WTC11 (cell line): Measurements from ENCODE around the gene GMPR. TPM values are rescaled to one million over a fixed set of nuclear protein-coding genes. Genes with fewer than 3 reads are reported as not detected.

Experiments
- ATAC-seq: fragments of 200-7000 bp; cut with Tn5 transposase; 2 replicates; pipeline ENCODE4 v1.10.0; 2021; ENCODE audit warnings: mild to moderate bottlenecking, moderate library complexity
- Bru-seq: library from RNA; stranded (reverse); fragments of 400-500 nt; gene quantifications from one replicate; lab custom pipeline; 2021; lab: Mats Ljungman, UMichigan
- CTCF ChIA-PET: fragments of 300-600 bp; sonication (Branson Sonifier 250); formaldehyde crosslinking; loops from one replicate; lab custom pipeline; 2021; ENCODE audit warnings: antibody characterized with exemption; lab: Charles Lee
- POLR2A ChIA-PET: fragments of 350-600 bp; sonication (Branson Sonifier 250); formaldehyde crosslinking; loops from one replicate; lab custom pipeline; 2021; ENCODE audit warnings: antibody characterized with exemption; lab: Charles Lee
- DNase-seq: peaks from one replicate; pipeline ENCODE4 v3.0.0; 2021; ENCODE audit warnings: low spot score
- H3K27ac Mint-ChIP-seq: 2 replicates; pipeline ENCODE4 v1.8.0; 2021; ENCODE audit warnings: mixed read lengths
- H3K27me3 Mint-ChIP-seq: 2 replicates; pipeline ENCODE4 v1.8.0; 2021; ENCODE audit warnings: low read depth, mild to moderate bottlenecking, moderate library complexity, mixed read lengths
- H3K36me3 Mint-ChIP-seq: 2 replicates; pipeline ENCODE4 v1.8.0; 2021; ENCODE audit warnings: mixed read lengths
- H3K4me1 Mint-ChIP-seq: 2 replicates; pipeline ENCODE4 v1.8.0; 2022; ENCODE audit warnings: mixed read lengths
- H3K4me3 Mint-ChIP-seq: 2 replicates; pipeline ENCODE4 v1.8.0; 2021; ENCODE audit warnings: mild to moderate bottlenecking, moderate library complexity, mixed read lengths
- H3K9me3 Mint-ChIP-seq: 2 replicates; pipeline ENCODE4 v1.8.0; 2021; ENCODE audit warnings: mixed read lengths
- GABPB1 ChIP-seq: sonication (generic); formaldehyde crosslinking; IDR thresholded peaks from 2 replicates; pipeline ENCODE4 v1.8.1; 2023; ENCODE audit warnings: mild to moderate bottlenecking, missing genetic modification reagents
- HMGA2 ChIP-seq: fragments of 250-450 bp; sonication (Bioruptor Pico); IDR thresholded peaks from 2 replicates; pipeline ENCODE4 v1.4.0; 2021; ENCODE audit warnings: mild to moderate bottlenecking, moderate library complexity
- HMGXB4 ChIP-seq: sonication (generic); formaldehyde crosslinking; IDR thresholded peaks from 2 replicates; pipeline ENCODE4 v1.8.1; 2023; ENCODE audit warnings: mild to moderate bottlenecking, moderate library complexity, missing genetic modification reagents
- IRF2 ChIP-seq: sonication (generic); formaldehyde crosslinking; IDR thresholded peaks from 2 replicates; pipeline ENCODE4 v1.8.0; 2022; ENCODE audit warnings: low read depth, missing genetic modification reagents, borderline replicate concordance
- NFATC4 ChIP-seq: fragments of 250-450 bp; sonication (Bioruptor Pico); IDR thresholded peaks from 2 replicates; pipeline ENCODE4 v1.9.0; 2021; ENCODE audit warnings: mild to moderate bottlenecking
- NR3C1 ChIP-seq: sonication (generic); formaldehyde crosslinking; conservative IDR thresholded peaks from 2 replicates; pipeline ENCODE4 v1.8.1; 2023; ENCODE audit warnings: low read depth, mild to moderate bottlenecking, missing genetic modification reagents
- TEAD1 ChIP-seq: sonication (generic); formaldehyde crosslinking; IDR thresholded peaks from 2 replicates; pipeline ENCODE4 v1.8.0; 2022; ENCODE audit warnings: mild to moderate bottlenecking, missing genetic modification reagents
- USF1 ChIP-seq: sonication (generic); formaldehyde crosslinking; IDR thresholded peaks from 2 replicates; pipeline ENCODE4 v1.8.0; 2022; ENCODE audit warnings: mild to moderate bottlenecking, missing genetic modification reagents
- ZNF281 ChIP-seq: sonication (generic); formaldehyde crosslinking; IDR thresholded peaks from 2 replicates; pipeline ENCODE4 v1.8.0; 2023; ENCODE audit warnings: mild to moderate bottlenecking, missing genetic modification reagents
- ZNF423 ChIP-seq: fragments of 250-450 bp; sonication (Bioruptor Pico); IDR thresholded peaks from 2 replicates; pipeline ENCODE4 v2.1.2; 2022; ENCODE audit warnings: mild to moderate bottlenecking, moderate library complexity
- ZNF425 ChIP-seq: fragments of 250-450 bp; sonication (Bioruptor Pico); conservative IDR thresholded peaks from 2 replicates; pipeline ENCODE4 v1.9.0; 2021; ENCODE audit warnings: mild to moderate bottlenecking
- long read RNA-seq, 3 experiments: library from RNA in 1 of 3; library from capped mRNA in 1 of 3; library from polyadenylated mRNA in 1 of 3; unstranded in 2 of 3; stranded (forward) in 1 of 3; transcript quantifications; one replicate each; pipeline ENCODE4 v2.0.0, GENCODE V29; 2021
- total RNA-seq: library from RNA; stranded (reverse); gene quantifications from 3 replicates; pipeline ENCODE4 v1.2.3, GENCODE V29; 2021
- TF ChIP-seq, protein P1 (sequence below): sonication (generic); formaldehyde crosslinking; IDR thresholded peaks from 2 replicates; pipeline ENCODE4 v1.8.1; 2023; ENCODE audit warnings: mild to moderate bottlenecking, missing genetic modification reagents, moderate library complexity
- TF ChIP-seq, protein P2 (sequence below): fragments of 250-450 bp; sonication (Bioruptor Pico); IDR thresholded peaks from 2 replicates; pipeline ENCODE4 v1.9.0; 2021; ENCODE audit warnings: mild to moderate bottlenecking, borderline replicate concordance

GMPR gene
- total RNA-seq = 2.2 to 2.8 TPM (median 2.4 TPM) in 3 replicates
- percentile 27 among the genes with signal in this experiment for Bru-seq, nascent RNA
- long read RNA-seq, experiment 1, partial matches to known transcripts = 0 of 2 reads
- long read RNA-seq, experiment 1, other reads (novel, unspliced or antisense) = 1 of 2 reads
- long read RNA-seq, experiment 2, partial matches to known transcripts = 0 of 3 reads
- long read RNA-seq, experiment 2, other reads (novel, unspliced or antisense) = 3 of 3 reads
- long read RNA-seq, experiment 3, partial matches to known transcripts = 0 of 1 reads
- long read RNA-seq, experiment 3, other reads (novel, unspliced or antisense) = 1 of 1 reads

DNA sequence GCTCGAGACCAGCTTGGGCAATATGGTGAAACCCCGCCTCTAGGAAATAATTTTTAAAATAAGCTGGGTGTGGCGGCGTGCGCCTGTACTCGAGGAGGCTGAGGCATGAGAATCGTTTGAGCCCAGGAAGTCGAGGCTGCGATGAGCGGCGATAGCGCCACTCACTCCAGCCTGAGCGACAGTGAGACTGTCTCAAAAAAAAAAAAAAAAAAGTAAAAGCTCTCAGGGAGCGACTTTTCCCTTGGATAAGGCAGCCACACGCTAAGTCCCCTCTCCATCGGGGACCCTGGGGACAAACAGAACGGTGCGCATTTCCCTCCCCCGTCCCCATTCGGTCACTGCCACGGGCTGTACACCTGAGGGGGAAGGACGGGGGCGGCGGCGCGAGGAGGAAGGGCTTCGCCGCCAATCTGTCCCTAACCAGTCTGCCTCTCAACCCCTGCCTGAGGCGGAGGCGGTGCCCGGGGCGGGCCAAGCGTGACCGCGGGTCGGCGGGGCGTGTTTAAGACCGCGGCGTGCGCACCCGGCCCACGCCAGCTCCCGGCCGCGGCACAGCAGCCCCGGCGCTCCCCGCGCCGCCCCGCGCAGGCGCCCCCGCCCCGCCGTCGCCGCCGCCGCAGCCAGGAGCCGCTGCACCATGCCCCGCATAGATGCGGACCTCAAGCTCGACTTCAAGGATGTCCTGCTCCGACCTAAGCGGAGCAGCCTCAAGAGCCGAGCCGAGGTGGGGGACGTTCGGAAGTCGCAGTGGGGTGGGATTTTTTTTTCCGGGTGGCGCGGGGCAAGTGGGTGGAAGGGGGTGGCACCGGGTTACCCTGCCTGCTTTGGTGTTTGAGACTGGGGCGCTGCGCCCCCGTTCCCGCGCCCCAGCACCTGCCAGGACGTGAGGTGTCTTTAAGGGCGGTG is at the start of gene GMPR:
Gene GMPR (plus strand): TSS at position 531 of the 906 bp plus-strand sequence. CDS start 107 bp downstream, at position 638.
- H3K27ac Mint-ChIP-seq = no peak within 1 kb of the TSS
- H3K27me3 Mint-ChIP-seq = peaks cover 53% of the 10 kb centered on the region
- TF ChIP-seq, protein P1, sequence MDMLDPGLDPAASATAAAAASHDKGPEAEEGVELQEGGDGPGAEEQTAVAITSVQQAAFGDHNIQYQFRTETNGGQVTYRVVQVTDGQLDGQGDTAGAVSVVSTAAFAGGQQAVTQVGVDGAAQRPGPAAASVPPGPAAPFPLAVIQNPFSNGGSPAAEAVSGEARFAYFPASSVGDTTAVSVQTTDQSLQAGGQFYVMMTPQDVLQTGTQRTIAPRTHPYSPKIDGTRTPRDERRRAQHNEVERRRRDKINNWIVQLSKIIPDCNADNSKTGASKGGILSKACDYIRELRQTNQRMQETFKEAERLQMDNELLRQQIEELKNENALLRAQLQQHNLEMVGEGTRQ (CRISPR knock-in tag) = no peak
- TF ChIP-seq NFATC4 (CRISPR knock-in tag) (no peak), USF1 (CRISPR knock-in tag) (no peak)
- ChIA-PET POLR2A (interaction anchor here (0.5 kb wide), 1 partner anchor 70 kb away, joined by 3 read pairs; no protein-coding TSS in a partner anchor), CTCF (interaction anchor here (0.6 to 6.1 kb wide), 12 partner anchors 9 to 1527 kb away, joined by 3 to 27 read pairs (median 4); no protein-coding TSS in a partner anchor)
- H3K36me3 Mint-ChIP-seq = no peaks in the 10 kb centered on the region
- peak; percentile 62 for ATAC-seq
- H3K4me3 Mint-ChIP-seq = peak within 1 kb of the TSS; percentile 69
- H3K4me1 Mint-ChIP-seq = peaks cover 9% of the 10 kb centered on the region; the same call in 1 of the 2 replicates
- no peaks in the 10 kb centered on the region for H3K9me3 Mint-ChIP-seq
- DNase-seq = peak; percentile 50

DNA sequence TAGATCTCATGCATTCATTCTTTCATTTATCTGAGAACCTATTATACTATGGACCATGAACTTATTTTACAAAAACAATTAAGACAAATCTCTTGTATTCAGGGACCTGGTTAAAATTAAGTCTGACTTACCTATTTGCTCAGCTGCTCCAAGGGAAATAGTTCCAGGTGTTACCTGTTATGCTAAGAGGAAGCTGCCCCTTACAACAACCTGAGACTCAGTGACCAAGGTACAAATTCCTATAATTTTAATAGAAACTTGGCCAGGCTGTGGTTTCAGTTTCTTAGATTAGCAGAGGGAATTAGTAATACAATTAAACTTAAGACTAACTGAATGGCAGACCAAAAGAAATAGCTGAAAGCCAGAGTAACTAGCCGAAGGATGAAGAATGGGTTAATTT is 48.2 kb upstream of the GMPR start:
- H3K36me3 Mint-ChIP-seq = no peaks in the 10 kb centered on the region
- POLR2A ChIA-PET = no interaction called here
- no peaks in the 10 kb centered on the region for H3K9me3 Mint-ChIP-seq
- H3K4me3 Mint-ChIP-seq = no peak overlapping the region
- DNase-seq (no peak), ATAC-seq (no peak)
- TF ChIP-seq HMGXB4 (CRISPR knock-in tag) (no peak), HMGA2 (CRISPR knock-in tag) (no peak), GABPB1 (no peak), ZNF425 (CRISPR knock-in tag) (no peak)
- no peak overlapping the region for H3K27ac Mint-ChIP-seq
- no peaks in the 10 kb centered on the region for H3K27me3 Mint-ChIP-seq
- CTCF ChIA-PET = interaction anchor here (0.6 to 0.8 kb wide), 2 partner anchors 16 to 515 kb away, joined by 3 read pairs; no protein-coding TSS in a partner anchor
- H3K4me1 Mint-ChIP-seq = no peaks in the 10 kb centered on the region

GRCh38 chr6:16196260-16196983 is 42.0 kb upstream of the GMPR start:
- no peak overlapping the region for H3K4me3 Mint-ChIP-seq
- no peak for ATAC-seq
- TF ChIP-seq, protein P2, sequence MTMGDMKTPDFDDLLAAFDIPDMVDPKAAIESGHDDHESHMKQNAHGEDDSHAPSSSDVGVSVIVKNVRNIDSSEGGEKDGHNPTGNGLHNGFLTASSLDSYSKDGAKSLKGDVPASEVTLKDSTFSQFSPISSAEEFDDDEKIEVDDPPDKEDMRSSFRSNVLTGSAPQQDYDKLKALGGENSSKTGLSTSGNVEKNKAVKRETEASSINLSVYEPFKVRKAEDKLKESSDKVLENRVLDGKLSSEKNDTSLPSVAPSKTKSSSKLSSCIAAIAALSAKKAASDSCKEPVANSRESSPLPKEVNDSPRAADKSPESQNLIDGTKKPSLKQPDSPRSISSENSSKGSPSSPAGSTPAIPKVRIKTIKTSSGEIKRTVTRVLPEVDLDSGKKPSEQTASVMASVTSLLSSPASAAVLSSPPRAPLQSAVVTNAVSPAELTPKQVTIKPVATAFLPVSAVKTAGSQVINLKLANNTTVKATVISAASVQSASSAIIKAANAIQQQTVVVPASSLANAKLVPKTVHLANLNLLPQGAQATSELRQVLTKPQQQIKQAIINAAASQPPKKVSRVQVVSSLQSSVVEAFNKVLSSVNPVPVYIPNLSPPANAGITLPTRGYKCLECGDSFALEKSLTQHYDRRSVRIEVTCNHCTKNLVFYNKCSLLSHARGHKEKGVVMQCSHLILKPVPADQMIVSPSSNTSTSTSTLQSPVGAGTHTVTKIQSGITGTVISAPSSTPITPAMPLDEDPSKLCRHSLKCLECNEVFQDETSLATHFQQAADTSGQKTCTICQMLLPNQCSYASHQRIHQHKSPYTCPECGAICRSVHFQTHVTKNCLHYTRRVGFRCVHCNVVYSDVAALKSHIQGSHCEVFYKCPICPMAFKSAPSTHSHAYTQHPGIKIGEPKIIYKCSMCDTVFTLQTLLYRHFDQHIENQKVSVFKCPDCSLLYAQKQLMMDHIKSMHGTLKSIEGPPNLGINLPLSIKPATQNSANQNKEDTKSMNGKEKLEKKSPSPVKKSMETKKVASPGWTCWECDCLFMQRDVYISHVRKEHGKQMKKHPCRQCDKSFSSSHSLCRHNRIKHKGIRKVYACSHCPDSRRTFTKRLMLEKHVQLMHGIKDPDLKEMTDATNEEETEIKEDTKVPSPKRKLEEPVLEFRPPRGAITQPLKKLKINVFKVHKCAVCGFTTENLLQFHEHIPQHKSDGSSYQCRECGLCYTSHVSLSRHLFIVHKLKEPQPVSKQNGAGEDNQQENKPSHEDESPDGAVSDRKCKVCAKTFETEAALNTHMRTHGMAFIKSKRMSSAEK = no peak
- TF ChIP-seq NR3C1 (CRISPR knock-in tag) (no peak), TEAD1 (no peak), ZNF281 (no peak), IRF2 (CRISPR knock-in tag) (no peak), ZNF423 (CRISPR knock-in tag) (no peak)
- no peak overlapping the region for H3K27ac Mint-ChIP-seq
- ChIA-PET POLR2A (no interaction called here), CTCF (interaction anchor here (1.8 to 4.8 kb wide), 2 partner anchors 13 to 16 kb away, joined by 4 to 25 read pairs; no protein-coding TSS in a partner anchor)
- H3K9me3 Mint-ChIP-seq = peaks cover 3% of the 10 kb centered on the region; the same call in 1 of the 2 replicates
- no peaks in the 10 kb centered on the region for H3K36me3 Mint-ChIP-seq
- H3K4me1 Mint-ChIP-seq = peaks cover 14% of the 10 kb centered on the region
- DNase-seq = no peak
- H3K27me3 Mint-ChIP-seq = no peaks in the 10 kb centered on the region
